Upper lobe of right lung (tissue), 1 donor: ENCODE data around the gene CIRBP. TPM values are rescaled to one million over a fixed set of nuclear protein-coding genes. Genes with fewer than 3 reads are reported as not detected.

Experiments
- ATAC-seq: fragments of 200-7000 bp; cut with Tn5 transposase; one replicate; pipeline ENCODE4 v1.9.1; 2020; ENCODE audit warnings: mild to moderate bottlenecking, moderate library complexity
- DNase-seq: peaks from one replicate; pipeline ENCODE4 v3.0.0-alpha.2; 2020
- H3K27ac ChIP-seq: fragments of 200-600 bp; one replicate; pipeline ENCODE4 v1.8.0; 2022
- H3K27me3 ChIP-seq: fragments of 200-600 bp; one replicate; pipeline ENCODE4 v1.8.0; 2022; ENCODE audit warnings: mild to moderate bottlenecking
- H3K36me3 ChIP-seq: fragments of 200-600 bp; one replicate; pipeline ENCODE4 v1.8.0; 2022
- H3K4me1 ChIP-seq: fragments of 200-600 bp; one replicate; pipeline ENCODE4 v1.8.0; 2022
- H3K4me3 ChIP-seq: fragments of 200-600 bp; one replicate; pipeline ENCODE4 v1.8.0; 2022; ENCODE audit warnings: mild to moderate bottlenecking
- H3K9me3 ChIP-seq: fragments of 200-600 bp; one replicate; pipeline ENCODE4 v1.8.0; 2022
- CTCF ChIP-seq: fragments of 200-600 bp; IDR thresholded peaks from one replicate; pipeline ENCODE4 v1.8.0; 2022; ENCODE audit warnings: antibody characterized with exemption
- intact Hi-C: fragments of 100-400 bp; cut with DNase I; formaldehyde crosslinking; loops from one replicate; pipeline ENCODE4 v1.11.0; 2022
- total RNA-seq: library from RNA; stranded (reverse); fragmentation: NEBNext Ultra II Directional; extraction: Animal tissue kit (Norgen Biotek cat#: 25700); gene quantifications from one replicate; pipeline ENCODE4 v1.2.1, GENCODE V29; 2021
- donor health status: DM: no; HTN: yes; CAD: no; lungs with severe emphysema.

The CIRBP gene
- total RNA-seq, 1 donor from 2014 or later = 322 TPM

- no peaks in the 10 kb centered on the region for H3K9me3 ChIP-seq
- ATAC-seq = no peak
- intact Hi-C loops = no loop called here
Measured at GRCh38 chr19:1250437-1251260, 18.5 kb upstream of the CIRBP start.

GRCh38 chr19:1251330-1252220 is 17.6 kb upstream of the CIRBP start:
- peak overlapping the region; percentile 95 for H3K27ac ChIP-seq
- H3K4me1 ChIP-seq = peaks cover 37% of the 10 kb centered on the region
- intact Hi-C loops = no loop called here
- H3K36me3 ChIP-seq = peaks cover 34% of the 10 kb centered on the region
- DNase-seq (peak; percentile 94), ATAC-seq (peak; percentile 2)
- no peak for TF ChIP-seq CTCF
- no peaks in the 10 kb centered on the region for H3K9me3 ChIP-seq
- H3K27me3 ChIP-seq = no peaks in the 10 kb centered on the region
- H3K4me3 ChIP-seq = peak overlapping the region; percentile 81

More at GRCh38 chr19:1250437-1251260, 18.5 kb upstream of the CIRBP start:
- Histone ChIP-seq H3K4me1 (peaks cover 36% of the 10 kb centered on the region), H3K36me3 (peaks cover 25% of the 10 kb centered on the region), H3K27ac (peak overlapping the region; percentile 95), H3K4me3 (peak overlapping the region; percentile 81), H3K27me3 (no peaks in the 10 kb centered on the region)
- DNase-seq = peak; percentile 86
- TF ChIP-seq CTCF = no peak

- peak overlapping the region; percentile 81 for H3K4me3 ChIP-seq
- ATAC-seq = peak; percentile 35
- peak overlapping the region; percentile 95 for H3K27ac ChIP-seq
- H3K27me3 ChIP-seq = no peaks in the 10 kb centered on the region
- H3K36me3 ChIP-seq = peaks cover 41% of the 10 kb centered on the region
- no peaks in the 10 kb centered on the region for H3K9me3 ChIP-seq
- peak; percentile 96 for DNase-seq
- H3K4me1 ChIP-seq = peaks cover 40% of the 10 kb centered on the region
- no peak for TF ChIP-seq CTCF
- intact Hi-C loops = no loop called here
Measured at GRCh38 chr19:1252221-1252820, 16.8 kb upstream of the CIRBP start.

GRCh38 chr19:1252821-1253513 is 16.2 kb upstream of the CIRBP start:
- Histone ChIP-seq H3K27ac (peak overlapping the region; percentile 95), H3K4me1 (peaks cover 40% of the 10 kb centered on the region), H3K9me3 (no peaks in the 10 kb centered on the region), H3K4me3 (peak overlapping the region; percentile 81), H3K27me3 (no peaks in the 10 kb centered on the region), H3K36me3 (peaks cover 48% of the 10 kb centered on the region)
- DNase-seq (peak; percentile 97), ATAC-seq (peak; percentile 57)
- intact Hi-C loops = no loop called here
- TF ChIP-seq CTCF = no peak

GRCh38 chr19:1253514-1254080 is 15.5 kb upstream of the CIRBP start:
- Histone ChIP-seq H3K27ac (peak overlapping the region; percentile 95), H3K36me3 (peaks cover 52% of the 10 kb centered on the region), H3K9me3 (no peaks in the 10 kb centered on the region), H3K4me3 (peak overlapping the region; percentile 81), H3K27me3 (no peaks in the 10 kb centered on the region), H3K4me1 (peaks cover 45% of the 10 kb centered on the region)
- TF ChIP-seq CTCF = no peak
- peak; percentile 74 for DNase-seq
- intact Hi-C loops = no loop called here
- no peak for ATAC-seq
